Esophagus squamous epithelium (tissue), 4 donors: ENCODE data around the gene ADGRF5.

Experiments
- CTCF ChIP-seq, 6 experiments: fragments of 450-650 bp in 4 of 6; fragments of 200-600 bp in 2 of 6; sonication (generic) in 2 of 6; IDR thresholded peaks; one replicate each; pipeline ENCODE4 v1.5.1; 2016 to 2019; ENCODE audit warnings: antibody characterized with exemption in 6 of 6, mild to moderate bottlenecking in 4 of 6, moderate library complexity in 4 of 6
- POLR2A ChIP-seq, 4 donors: fragments of 450-650 bp; IDR thresholded peaks; one replicate each; pipeline ENCODE4 v1.6.1; 2017; ENCODE audit warnings: antibody characterized with exemption in 4 of 4, mild to moderate bottlenecking in 4 of 4, moderate library complexity in 3 of 4

DNA sequence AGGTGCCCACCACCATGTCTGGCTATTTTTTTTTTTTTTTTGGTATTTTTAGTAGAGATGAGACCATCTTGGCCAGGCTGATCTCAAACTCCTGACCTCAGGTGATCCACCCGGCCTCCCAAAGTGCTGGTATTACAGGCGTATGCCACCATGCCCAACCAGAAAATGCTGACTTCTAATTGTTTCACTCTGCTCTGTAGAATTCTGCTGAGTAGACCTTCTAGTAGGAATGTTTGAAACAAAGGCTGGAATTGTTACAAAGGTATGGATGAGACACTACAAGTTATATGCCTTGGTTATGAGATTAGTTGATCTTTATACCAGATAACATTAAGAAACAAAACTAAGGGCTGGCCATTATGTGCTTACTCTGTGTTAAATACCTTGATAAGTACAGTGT, 83.7 kb downstream of the ADGRF5 start:
- TF ChIP-seq CTCF (IDR thresholded peaks at IDR 0.05) (no peak), POLR2A (IDR thresholded peaks at IDR 0.05) (no peak)
